GM12874 (cell line): ENCODE measurements around the gene MRPL37.

ENCODE experiments used
- TF ChIP-seq, protein P1 (sequence below): IDR thresholded peaks from 2 replicates; pipeline ENCODE4 v1.5.1; 2011; ENCODE audit warnings: low read depth, mild to moderate bottlenecking, control low read depth, low read length, moderate library complexity; ENCODE audit not compliant: insufficient read depth

Gene MRPL37

GRCh38 chr1:54199765-54200518 lies at the start of gene MRPL37, which contains the start of gene CYB5RL:
TSS of gene MRPL37 (plus strand) at chr1:54200167. CDS start at chr1:54200244, 77 bp downstream.
TSS of gene CYB5RL (minus strand) at chr1:54200030. CDS start at chr1:54195616, 4,414 bp downstream.
- TF ChIP-seq, protein P1, sequence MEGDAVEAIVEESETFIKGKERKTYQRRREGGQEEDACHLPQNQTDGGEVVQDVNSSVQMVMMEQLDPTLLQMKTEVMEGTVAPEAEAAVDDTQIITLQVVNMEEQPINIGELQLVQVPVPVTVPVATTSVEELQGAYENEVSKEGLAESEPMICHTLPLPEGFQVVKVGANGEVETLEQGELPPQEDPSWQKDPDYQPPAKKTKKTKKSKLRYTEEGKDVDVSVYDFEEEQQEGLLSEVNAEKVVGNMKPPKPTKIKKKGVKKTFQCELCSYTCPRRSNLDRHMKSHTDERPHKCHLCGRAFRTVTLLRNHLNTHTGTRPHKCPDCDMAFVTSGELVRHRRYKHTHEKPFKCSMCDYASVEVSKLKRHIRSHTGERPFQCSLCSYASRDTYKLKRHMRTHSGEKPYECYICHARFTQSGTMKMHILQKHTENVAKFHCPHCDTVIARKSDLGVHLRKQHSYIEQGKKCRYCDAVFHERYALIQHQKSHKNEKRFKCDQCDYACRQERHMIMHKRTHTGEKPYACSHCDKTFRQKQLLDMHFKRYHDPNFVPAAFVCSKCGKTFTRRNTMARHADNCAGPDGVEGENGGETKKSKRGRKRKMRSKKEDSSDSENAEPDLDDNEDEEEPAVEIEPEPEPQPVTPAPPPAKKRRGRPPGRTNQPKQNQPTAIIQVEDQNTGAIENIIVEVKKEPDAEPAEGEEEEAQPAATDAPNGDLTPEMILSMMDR = no peak

GRCh38 chr1:54151013-54151412 lies 49.0 kb upstream of the MRPL37 start:
- TF ChIP-seq, protein P1 = no peak

DNA sequence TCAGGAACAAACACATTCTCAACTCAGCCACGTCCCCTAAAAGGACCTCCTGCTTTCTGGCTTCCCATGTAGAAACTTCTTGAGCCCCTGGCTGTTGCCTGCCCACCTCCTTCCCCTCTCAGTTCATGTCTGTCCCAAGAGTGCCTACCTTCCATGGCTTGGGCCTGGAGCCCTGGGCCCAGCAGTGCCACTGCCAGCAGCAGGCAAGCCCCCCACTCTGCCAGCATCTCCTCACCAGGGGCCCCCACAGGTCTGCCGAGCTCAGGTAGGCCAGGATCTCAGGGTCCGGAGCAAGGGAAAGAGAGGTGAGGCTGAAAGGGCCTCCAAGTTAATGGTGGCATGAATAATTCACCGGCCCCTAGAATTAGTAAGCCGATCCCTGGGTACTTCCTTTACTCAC lies 47.3 kb upstream of the MRPL37 start, which contains the start of gene CDCP2:
CDCP2 (minus strand) TSS at position 305 of the 400 bp plus-strand sequence; CDS start at position 227, 78 bp downstream.
- TF ChIP-seq, protein P1 = no peak

GRCh38 chr1:54153535-54154439 lies 46.2 kb upstream of the MRPL37 start:
- TF ChIP-seq, protein P1 = no peak

DNA sequence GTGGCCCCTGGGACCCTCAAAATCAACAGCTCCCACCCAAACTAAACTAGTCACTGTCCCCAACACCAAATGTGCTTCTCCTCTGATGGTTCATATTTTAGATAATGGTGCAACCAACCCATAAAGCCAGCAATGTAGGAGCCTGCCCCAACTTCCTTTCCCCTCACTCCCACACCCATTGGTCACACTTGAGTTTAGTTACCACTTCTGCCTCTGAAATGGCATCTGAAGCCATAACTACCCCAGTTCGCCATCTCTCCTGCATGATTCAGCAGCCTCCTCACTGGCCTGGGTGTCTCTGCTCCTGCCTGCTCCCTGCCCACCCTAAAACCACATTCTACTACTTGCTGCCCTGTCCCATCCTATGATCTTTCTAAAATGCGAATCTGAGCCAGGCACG lies 43.8 kb upstream of the MRPL37 start:
- TF ChIP-seq, protein P1 = no peak

DNA sequence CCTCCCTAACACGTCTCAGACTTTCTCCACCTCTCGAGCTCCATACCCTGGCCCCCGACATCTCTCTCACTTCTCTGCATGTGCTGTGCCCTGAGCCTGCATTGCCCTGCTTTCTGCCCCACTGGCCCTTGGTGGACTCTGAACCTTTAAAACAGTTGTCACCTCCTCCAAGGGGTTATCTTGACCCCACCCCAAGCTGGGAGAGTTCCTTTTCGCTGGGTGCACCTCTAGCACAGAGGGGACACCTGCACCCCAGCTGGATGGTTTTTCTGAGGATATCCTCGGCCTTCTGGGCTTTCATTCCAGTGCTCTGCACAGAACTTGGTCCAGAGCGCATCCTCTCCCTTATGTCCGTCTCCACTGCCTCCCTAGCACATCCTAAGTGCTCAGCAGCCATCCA lies 43.0 kb upstream of the MRPL37 start:
- TF ChIP-seq, protein P1 = no peak

DNA sequence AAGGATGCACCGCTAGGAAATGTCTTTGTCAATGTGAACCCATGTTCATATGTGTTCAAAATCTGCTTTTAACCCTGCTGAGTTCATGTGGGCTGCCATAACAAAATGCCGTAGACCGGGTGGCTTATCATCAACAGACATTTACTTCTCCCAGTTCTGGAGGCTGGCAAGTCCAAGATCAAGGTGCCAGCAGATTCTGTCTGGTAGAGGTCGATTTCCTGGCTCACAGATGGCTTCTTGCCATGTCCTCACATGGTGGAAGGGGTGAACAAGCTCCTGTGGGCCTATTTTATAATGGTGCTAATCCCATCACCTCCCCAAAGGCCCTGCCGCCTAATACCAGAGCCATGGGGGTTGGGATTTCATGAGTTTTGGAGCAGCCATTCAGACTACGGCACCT lies 42.6 kb upstream of the MRPL37 start:
- TF ChIP-seq, protein P1 = no peak
